DMS114 treated with DMSO at 0.1 percent for 48 hours (cell line): ENCODE data around the gene MAPK7.

ENCODE experiments used
- DNase-seq: peaks from one replicate; lab custom pipeline; 2025; ENCODE audit not compliant: unreplicated experiment; lab: John Stamatoyannopoulos, UW

MAPK7 gene

DNA sequence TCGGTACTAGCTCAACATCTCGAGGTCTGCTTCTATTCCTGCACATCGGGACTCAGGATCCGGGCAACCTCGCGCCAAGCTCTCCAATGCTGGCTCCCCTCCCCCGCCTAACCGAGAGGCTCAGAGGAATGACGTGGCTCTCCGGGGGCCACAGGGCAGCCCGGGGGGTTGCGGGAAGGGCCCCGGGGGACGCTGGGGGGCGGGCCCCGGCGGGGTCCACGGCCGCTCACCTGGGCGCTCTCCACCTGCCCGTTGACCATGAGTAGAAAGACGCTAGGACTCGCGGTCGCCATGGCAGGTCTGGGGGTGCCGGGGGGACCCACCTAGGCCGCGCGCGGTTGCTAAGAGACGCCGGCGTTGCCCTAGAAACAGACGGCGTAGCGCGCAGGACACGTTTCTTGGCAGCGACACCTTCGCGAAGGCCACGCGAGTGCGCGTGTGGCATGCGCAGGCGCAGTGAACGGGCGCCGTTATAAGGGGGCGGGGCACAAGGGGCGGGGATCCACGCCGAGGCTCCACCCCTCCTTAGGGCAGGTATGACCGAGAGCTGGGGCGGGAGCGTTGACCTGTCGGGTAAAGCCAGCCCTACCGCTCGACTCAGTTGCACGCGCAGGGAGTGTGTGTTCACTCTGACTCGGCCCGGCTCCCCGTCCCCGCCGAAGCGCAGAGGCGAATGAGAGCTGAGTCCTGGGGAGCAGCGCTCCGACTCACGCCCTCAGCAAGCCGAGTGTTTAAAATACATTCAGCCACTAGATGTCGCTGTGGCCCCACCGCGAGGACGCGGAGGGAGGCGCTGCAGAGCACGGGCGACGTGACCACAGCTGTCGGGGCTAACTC is 15.8 kb upstream of the MAPK7 start, which contains the start of gene B9D1:
Gene B9D1, minus strand, starts transcription at position 447 of the 837 bp plus-strand sequence. Its CDS starts 154 bp downstream, at position 293.
- peak; percentile 37 for DNase-seq

DNA sequence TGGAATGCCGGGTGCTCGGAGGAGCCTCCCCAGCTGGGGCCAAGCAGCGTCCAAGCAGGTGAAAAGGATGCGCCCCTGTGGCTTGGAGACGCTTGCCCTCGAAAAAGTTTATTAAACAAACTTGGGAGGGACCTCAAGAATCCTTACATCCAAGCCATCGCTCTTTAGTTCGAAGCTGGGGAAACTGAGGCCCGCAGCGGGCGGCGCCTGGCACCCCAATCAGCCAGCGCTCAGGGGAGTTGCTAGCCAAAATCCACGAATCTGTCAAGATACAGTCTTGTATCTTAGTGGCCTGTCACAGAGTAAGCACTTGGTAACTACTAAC is 15.2 kb upstream of the MAPK7 start:
- no peak for DNase-seq

DNA sequence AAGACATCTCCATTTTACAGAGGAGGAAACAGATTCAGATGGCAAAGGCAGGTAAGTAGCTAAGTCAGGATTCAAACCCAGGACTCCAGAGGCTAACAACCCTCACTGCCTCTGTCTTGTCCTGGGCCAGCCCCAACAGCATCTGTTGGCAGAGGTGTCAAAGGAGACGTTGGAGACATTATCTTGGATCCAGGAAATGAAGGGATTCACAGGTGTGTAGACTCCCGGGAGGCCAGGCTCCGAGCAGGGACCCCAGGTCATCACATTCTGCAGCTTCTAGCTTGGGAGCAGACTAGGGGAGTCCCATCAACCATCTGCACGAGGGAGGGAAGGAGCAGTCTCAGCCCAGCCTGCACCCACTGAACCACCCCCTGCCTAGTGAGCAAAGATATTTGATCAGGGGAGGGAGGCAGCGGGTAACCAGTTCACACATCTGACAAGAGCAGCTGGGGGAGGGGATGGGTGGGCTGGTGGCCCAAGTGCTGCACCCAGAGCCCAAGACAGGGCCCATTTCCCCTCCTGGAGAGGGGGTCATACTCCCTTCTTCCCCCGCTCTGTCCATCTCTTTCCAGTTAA is 14.8 kb upstream of the MAPK7 start:
- no peak for DNase-seq

DNA sequence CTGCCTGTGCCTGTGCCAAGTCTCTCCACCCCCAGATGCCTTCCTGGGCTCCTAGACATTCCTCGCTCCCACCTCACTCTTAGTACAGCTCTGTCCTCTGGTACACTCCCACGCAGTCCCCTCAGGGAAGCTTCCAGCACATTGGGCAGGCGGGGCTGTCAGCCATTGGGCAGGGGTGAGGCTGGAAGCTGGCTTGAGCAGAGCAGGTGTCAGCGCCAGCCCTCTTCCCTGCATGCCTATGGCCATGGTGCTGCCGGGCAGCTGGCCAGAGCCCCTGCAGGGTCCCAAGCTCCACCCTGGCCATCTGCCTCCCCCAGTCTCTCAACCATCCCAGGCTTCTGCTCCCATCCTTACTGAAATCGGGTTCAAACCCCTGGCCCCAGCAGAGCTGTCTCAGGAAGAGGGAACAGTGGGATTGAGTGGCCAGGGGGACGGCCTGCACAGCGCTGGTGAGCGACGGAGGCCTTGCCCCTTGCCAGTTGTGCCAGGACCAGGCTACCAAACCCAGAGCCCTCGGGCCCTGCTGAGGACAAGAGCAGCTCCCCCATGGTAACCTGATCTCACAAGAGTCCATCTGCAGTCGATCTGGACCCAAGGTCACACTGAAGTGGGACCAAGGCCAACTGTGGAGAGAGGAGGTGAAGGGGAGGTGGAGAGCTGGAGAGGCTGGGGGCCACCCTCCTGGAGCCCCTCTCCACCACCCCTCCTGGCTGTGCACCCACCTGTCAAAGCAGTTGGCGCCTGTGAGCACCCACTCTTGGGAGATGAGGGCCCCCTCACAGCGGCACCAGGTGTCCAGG is 13.4 kb upstream of the MAPK7 start:
- DNase-seq: no peak

DNA sequence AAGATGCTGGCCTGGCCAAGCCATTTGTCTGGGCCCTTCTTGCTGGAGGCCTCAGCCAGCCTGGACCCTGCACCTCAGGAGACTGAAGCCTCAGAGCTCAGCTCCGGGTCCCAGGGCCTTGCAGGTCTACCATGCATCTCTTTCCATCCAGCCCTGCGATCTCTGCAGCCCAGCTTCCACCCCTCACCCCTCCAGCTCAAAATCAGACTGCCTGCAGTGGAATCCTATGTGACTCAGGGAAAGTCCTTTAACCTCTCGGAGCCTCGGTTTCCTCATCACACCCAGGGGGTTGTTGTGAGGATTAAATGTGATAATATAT is 12.8 kb upstream of the MAPK7 start:
- DNase-seq: no peak

DNA sequence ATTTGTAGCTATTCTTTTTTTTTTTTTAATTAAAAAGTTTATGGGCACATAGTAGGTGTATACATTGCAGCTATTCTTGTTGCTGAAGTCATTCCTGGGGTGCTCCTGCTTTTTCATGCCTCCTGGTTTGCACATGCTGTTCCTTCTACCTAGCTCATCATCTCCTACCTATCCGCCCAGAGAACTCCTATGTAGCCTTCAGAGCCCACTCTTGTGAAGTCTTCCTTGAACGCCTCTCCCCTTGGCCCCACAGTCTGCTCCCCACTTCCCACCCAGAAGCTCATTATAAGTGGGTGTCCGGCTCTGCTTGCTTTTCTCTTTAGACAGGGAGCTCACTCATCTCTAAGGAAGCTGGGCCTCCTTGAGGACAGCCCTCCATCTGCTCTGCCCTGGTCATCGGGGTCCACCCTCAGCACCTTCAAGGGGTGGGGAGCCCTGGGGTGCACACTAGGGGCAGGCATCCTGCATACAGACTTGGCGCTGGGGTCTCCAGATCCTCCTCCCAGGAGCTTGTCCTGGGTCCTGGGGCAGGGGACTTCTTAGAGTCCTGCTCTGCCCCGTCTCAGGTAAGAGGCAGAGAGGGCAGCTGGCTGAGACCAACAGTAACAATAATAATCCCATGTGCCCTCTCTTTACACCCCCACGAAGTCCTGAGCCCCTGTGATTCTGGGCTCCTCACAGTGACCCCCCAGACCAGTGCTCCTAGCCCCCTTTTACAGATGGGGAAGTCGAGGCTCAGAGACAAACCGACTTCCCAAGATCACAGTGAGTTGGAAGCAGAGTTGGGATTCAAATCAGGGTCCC is 12.3 kb upstream of the MAPK7 start:
- no peak for DNase-seq

DNA sequence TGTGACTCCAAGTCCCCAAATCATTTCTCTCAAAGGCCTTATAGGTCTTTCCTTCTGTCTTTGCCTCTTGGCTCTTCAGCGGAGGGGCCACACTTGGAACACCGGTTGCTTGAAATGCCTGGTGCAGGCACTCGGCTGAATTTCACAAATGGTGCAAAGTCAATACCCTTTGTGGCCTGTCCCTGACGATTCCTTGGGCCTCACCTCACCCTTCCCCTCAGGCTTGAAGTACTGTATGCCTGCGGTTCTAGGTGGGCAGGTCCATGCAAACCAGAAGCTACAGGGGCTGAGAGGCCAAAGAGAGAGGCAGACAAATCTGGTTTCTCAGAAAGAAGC is 11.7 kb upstream of the MAPK7 start:
- DNase-seq: no peak

DNA sequence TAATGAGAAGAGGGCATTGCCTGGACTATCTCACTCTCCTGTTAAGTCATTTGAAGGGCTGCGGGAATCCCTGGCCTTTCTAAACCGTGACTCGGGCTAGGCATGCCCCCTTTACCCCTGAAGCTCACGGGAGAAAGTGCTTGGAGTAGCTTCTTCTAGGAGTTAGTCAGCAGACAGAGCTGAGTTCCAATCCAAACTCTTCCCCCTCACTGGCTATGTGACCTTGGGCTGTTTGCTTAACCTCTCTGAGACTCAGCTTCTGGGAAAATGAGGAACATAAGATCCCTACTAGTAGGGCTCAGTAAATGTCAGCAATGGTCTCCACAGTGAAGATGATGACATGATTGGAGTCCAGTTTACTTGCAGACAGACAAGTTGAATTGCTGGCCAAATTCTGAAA is 10.1 kb upstream of the MAPK7 start:
- DNase-seq: no peak

DNA sequence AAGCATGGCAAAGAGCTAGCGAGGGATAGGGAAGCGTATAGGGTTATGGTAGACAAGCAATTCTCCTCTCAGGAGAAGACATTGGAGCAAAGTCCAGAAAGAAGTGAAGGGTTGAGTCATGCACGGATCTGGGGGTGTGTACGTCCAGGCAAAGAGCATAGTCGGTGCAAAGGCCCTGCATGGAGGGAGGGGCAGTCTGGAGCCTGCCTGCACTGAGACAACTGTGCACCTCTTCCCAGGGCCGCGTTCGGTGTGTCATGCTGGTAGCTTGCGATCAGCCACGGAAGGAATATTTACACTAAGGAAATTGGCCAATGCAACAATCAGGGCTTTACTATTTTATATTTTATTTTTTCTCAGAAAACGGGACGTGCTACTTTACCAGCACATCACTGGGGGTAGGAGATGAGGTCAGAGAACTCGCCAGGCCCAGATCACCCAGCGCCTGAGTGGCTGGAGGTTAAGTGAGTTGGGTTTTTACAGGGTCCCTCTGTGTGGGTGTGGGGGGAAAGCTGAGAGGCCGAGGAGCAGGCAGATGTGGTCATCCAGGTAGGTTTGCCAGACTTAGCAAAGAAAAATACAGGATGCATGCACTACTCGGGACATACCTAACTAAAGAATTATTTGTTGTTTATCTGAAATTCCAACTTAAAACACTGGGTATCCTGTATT is 9.1 kb upstream of the MAPK7 start:
- no peak for DNase-seq

DNA sequence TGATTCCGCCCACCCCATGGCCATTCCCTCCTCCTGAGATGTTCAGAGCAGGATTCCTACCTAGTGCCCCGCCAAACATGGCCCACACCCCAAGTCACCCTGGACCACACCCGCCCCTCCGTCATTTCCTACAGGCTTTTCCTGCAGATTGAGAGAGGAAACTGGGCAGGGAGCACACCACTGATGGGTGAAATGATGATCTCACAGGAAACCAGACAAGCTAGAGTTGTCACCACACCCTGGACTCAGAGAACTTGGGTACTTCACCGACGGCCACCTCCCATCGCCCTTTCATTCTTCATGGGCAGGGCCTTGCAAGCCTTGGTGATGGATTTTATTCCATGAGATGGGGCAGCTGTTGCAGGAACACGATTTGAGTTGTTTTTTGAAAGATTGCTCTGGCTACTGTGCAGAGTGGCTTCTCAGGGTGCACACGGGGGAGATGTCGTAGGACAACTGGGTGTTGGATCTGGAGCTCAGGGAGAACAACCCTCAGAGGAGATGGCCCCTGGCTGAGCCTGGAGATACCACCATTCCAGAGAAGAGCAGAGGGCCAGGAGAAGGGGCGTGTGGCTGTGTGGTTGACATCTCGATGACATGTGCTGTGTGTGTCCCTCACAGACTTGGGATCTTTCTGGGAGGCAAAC is 8.3 kb upstream of the MAPK7 start:
- no peak for DNase-seq

DNA sequence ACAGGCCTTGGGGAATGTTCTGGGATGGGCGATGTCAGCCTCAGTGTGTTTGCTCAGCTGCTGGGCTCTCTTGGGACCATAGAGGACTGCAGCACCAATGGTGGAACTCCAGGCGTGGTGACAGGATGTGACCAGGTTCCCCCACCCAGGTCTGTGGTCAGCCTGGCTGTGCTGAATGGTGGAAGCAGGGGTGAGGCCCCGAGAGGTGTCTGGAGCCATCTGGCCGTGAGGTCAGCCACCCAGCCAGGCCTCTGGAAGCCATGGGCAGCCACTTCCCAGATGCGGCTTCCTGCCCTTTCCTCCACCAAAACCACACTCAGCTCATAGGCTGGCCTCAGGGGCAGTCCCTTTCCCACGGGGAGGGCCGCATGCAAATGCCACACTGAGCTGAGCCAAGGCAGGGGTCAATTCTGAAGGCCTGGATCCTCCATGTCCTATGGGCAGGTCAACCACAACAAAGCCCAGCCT is 7.8 kb upstream of the MAPK7 start:
- DNase-seq: no peak

DNA sequence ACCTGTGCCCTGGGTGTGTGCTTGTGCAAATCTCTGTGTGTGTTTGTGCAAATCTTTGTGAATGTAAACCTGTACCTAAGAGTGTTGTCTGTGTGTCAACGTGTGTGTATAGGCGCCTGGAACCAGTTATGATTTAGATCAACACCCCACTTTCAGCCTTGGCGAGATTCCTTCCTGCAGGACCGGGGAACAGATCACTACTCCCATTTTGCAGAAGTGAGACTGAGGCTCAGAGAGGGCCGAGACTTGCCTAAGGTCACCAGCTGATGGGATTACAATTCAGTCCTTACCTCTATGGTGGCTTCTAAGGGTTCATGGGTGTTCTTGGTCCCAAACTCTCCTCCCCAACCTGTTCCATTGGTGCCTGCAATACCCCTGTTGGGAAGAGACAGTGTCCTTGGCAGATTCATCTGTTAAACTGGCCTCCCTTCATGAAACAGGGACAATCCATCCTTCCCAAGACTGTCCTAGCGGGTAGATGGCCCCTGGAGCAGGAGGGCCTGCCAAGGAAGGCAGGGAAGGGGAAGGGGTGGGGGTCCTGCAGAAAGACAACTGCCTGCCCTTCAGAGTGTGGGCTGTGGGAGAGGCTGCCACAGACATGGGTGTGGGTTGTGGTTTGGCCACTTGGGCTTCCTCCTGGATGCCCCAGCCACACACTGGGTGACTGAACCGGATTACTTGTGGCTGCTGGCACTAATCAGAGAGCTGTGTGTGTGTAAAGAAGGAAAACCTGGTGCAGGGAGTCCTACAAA is 6.9 kb upstream of the MAPK7 start:
- DNase-seq: no peak

DNA sequence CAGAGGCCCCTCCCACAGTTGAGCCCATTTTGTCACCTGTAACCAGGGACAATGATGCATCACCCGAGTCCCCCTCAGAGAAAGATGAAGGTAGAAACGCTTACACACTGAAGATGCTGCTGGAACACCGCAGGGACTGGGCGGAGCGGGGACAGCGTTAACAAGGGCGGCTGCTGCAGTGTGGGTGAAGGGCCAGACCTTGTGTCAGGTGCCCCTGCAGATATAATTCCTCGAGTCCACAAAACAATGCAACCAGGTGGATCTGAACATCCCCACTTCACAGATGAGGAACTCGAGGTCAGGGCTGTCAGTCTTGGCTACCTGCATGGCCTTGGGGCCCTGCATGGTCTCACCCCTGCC is 6.3 kb upstream of the MAPK7 start:
- DNase-seq: no peak

DNA sequence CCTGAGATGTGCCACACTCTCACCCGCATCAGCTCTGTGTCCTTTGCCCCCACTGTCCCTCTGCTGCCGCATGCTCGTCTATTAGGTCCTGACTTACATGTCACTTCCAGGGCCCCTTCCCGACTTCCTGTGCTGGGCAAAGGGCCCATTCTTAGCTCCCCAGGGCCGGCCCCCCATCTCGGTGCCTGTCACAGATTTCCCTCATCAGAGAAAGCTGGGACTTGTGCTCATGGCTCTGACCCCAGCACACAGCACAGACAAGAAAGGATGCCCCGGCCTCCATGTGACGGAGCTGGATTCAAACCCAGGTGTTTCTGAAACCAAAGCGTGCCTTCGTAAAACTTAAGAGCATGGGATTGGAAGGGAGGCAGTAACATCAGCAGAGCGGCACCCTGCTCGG is 5.9 kb upstream of the MAPK7 start:
- no peak for DNase-seq

DNA sequence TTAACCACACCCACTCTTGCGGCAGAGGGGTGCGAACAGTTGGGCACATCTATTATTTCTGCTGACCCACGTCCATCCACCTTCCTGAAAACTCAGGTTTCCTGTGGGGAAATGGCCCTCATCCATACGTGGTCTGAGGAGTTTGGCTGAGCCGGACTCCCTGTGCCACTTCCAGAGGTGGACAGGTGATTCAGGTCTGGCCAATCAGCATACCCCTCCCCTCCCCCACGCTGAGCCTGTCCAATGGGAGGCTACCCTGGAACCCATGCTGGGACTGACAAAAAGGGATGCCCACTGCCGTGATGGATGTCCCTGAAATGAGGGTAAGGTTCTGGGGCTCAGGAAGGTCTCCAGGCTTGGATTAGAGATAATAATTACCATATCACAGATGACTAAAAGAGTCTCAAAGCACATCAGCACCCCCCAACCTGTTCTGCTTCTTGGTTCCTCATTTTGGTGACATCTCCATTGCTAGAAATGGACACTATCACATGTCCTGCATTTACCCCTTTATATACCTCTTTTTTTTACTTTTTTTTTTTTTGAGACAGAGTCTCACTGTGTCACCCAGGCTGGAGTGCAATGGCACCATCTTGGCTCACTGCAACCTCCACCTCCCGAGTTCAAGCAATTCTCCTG is 5.3 kb upstream of the MAPK7 start:
- no peak for DNase-seq

DNA sequence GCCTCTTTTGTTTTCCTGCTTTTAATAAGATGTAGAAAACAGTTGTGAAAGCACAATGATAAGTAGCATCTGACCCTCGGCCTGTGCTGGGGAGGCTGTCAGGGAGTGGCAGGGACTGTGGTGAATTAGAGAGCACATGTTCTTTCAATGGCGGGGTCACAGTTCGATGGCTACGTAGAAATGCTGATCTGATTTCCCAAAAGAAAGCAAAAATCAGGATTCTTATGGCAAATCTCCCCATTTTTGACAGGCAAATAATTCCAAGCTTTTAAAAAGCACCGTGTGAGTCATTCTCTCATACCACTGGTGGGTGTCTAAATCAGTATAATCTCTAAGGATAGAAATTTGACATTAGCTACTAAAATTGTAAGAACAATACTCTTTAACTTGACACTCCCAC is 4.2 kb upstream of the MAPK7 start:
- DNase-seq: no peak

DNA sequence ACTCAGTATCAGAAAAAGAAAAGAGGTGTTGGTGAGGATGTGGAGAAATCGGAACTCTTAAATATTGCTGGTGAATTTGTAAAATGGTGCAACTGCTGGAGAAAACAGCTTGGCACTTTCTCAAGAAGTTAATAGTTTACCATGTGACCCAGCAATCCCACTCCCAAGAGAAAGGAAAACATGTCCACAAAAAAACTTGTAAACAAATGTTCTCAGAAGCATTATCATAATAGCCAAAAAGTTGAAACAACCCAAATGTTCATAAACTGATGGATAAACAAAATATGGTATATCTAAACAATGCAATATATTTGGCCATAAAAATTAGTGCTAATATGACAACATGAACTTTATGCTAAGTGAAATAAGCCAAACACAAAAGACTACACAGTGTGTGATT is 2.6 kb upstream of the MAPK7 start:
- no peak for DNase-seq

DNA sequence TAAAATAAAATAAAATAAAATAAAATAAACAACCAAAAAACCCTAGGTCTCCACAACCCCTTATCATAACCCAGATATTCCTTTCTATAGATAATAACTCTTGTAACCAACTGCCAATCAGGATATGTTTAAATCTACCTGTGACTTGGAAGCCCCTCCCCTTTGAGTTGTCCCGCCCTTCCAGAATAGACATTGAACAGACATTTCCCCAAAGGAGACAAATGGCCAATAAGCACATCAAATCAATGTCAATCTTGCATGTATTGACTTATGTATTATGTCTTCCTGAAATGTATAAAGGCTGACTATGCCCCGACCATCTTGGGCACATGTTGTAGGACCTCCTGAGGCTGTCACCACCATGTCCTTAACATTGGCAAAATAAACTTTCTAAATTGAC is 1.5 kb upstream of the MAPK7 start:
- DNase-seq: no peak
